OCI-M2 (cell line): ENCODE data around the gene NELL1.

Source experiments
- DNase-seq: peaks from one replicate; lab custom pipeline; 2025; ENCODE audit not compliant: unreplicated experiment; lab: John Stamatoyannopoulos, UW

Gene NELL1

DNA sequence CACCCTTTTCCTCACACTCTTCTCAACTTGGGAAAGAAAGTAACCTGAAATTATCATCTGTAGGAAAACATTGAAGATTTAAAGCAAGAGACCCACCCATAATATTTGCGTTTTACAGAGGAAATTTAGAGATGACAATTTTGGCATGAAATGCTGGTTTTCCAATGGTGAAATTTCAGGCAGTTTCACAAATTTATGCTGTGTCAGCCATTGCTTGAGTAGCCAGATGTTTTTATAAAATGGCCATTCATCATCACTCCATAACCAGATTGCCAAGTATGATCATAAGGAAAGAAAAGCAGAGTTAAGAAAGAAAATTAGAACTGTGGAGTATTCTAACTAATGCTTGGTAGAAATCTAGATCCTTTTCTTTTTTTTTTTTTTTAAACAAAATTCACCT is 732.9 kb downstream of the NELL1 start:
- DNase-seq, result no peak

DNA sequence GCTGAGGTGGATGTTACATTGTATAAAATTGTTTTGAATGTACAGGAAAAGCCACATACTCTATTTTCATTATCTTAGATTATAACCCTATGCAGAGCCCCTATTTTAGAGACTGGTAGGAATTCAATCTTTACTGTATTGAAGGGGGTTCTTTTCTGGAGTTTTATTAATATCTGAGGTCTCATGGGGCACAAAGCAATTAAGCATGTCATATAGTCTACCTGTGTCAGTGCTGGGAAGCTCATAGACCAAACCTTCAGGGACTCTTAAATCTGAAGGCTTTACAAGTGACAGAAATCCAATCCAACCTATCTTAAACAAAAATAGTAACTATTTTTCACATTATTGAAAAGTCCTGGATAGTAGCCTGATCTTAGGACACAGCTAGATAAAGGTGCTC is 733.7 kb downstream of the NELL1 start:
- DNase-seq, result no peak

DNA sequence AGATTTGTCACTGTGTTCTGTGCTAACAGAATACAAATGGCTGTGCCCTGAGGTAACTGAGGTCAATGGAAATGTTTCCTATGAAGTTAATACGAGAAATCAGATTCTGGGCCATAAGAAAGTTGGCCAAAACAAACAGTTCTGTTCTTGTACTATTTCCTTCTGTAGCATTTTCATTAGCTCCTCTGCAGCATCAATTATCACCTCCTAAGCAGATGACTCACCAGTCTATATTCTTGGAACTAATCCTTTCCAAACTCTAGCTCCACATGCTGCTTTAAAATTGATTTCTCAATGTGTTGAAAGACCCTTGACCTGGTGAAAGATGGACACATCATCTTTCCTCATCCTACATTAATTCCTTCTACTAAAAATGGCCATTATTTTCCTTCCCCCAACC is 736.0 kb downstream of the NELL1 start:
- DNase-seq, result no peak

DNA sequence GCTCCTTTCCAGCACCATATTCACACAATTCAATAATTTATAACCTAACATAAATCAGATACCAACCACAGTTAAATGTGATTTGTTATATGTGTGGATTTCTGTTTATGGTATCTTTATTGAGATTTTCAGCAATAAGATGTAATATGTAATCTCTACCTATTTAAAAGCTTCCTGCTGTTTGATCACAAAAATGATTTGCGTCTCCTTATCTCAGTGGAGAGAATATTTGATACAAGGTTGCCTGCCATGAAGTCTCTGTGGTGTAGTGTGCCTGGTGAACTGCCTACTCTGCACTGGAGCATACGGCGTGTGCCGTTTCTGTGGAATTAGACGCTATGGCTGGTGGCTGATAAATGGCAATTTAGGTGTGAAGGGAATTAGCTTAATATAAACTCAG is 741.1 kb downstream of the NELL1 start:
- no peak for DNase-seq

DNA sequence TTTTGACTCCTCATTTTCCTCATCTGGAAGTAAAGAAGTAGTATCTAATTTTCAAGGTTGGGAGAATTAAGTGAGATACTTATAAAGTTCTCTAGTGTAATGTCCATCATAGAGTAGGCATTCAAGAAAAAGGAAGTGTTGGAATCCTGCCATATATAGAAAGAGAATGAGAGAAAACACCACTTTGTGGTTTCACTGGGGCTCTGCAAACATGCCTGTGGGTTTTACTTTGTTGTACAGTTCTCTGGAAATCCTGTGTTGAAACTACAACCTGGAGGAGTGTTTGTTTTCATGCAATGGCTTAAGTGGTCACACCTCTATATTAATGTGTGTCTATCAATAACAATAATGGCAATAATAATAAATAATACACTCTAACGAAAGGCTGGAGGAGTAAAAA is 741.7 kb downstream of the NELL1 start:
- DNase-seq, result no peak

DNA sequence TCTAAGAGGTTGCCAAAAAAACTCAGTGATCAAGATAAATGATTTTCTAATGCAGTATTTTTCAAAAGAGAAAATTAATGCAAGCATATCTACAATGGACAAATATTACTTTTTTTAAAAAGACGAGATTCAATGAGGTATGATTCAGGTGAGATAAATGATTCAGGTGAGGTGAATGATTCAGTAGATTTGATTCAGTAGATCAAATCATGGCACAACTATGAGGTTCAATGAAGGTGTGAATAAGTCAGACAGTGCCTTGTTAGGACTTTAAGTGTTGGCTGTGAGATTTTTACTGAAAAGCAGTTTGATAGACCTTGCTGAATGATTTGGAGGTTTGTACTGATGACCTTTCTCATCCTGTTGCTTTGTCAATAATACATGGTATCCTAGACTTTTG is 742.2 kb downstream of the NELL1 start:
- DNase-seq, result no peak

DNA sequence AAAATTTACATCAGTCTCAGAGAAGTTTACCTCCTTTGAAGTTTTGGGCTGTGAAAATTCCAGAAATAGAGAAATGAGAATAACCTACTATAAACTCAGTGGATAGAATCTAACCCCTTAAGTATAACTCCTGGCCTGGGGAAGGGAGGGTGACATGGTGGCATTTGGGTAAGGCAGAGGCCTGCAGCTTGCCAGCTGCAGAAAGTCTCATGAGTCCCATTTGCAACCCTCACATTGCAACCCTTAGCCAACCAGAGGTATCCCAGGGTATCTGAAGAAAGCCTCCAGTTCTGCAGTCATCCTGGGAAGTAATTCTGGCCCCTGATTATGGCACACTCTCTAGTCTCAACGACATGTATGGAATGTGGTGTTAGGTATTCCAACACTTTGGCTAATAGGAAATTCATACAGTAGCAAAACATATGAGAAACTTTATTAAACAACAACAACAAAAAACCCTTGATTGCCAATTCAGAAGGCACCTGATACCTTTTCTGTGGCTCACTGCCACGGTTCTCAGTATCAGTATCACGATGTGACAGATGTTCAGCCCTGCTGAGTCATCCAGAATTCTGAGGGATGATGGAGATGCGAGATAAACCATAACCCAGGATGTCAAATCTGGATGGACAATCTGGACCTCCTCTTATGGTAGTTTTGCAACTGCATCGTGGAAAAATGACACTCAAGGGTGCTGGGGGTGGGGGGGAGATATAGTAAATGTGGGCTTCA is 743.4 kb downstream of the NELL1 start:
- no peak for DNase-seq

DNA sequence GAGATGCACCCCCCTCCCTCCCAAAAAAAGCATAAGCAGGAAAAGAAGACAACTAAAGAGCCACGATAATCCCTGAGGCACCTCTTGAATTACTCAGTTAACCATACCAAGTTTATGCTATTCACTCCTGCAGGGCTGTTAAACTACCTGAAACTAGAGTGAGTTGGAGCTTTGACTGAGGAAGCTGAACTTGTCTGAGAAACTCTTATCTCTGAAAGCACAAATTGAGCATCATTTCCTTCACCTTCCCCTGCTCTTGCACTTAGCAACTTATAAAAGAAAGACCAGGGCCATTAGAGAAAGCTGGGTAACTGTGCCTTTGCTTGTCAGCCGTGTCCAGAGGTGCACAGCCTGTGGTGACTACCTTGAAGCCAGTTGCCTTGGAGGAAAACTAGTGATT is 745.6 kb downstream of the NELL1 start:
- DNase-seq, result no peak

DNA sequence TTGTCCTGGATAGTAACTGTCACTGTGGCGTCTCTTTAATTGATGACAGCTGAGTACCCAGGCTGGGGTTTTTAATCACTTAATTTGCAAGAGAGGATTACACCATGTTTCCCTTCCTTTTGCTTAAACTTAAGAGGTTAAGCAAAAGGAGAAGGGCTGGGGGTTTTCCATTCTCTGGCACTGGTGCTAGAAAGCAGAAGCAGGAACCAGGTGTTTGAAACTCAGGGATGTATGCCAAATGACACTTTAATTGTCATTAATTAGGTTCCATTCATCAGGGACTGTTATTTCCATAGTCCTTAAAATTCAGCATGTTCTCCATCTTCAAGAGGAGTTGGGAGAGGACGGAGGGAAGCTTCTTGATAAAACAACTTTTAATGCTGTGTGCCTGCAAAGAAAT is 746.2 kb downstream of the NELL1 start:
- DNase-seq, result no peak

DNA sequence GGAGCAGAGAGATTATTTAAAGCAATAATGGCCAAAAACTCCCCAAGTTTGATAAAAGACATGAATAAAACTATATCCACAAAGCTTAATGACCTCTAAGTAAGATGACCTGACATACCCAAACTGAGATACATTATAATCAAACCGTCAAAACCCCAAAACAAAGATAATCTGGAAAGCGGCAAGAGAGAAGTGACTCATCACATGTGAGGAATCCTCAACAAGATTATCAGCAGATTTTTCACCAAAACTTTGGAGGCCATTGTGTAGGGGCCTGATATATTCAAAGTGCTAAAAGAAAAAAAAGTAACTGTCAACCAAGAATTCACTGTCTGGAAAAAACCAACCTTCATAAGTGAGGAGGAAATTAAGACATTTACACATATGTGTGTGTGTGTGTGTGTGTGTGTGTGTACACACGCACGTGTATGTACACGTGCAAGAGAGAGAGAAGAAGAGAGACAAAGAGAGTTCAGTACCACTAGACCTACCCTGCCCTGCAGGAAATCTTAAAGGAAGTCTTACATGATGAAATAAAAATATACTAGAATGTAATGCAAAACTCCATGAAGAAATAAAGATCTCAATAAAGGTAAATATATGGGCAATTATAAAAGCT is 752.4 kb downstream of the NELL1 start:
- DNase-seq, result no peak

DNA sequence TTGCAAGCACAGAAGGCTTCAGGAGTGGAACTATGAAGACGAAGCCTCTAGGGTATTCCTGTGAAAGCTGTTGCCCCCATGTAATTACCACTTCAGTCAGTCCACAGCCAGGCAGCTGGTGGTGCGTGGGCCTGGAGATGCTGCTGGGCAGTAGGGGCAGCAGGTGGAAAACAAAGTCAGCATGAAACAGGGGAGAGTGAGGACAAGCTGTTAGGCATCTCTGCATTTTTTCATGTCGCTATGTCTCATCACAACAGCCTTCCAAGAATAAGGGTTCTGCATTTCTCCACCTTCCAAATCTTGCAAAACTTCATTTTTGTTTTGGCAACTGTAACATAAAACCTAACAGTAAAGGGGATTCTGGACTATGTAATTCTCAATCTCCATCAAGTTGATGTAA is 757.5 kb downstream of the NELL1 start:
- no peak for DNase-seq

DNA sequence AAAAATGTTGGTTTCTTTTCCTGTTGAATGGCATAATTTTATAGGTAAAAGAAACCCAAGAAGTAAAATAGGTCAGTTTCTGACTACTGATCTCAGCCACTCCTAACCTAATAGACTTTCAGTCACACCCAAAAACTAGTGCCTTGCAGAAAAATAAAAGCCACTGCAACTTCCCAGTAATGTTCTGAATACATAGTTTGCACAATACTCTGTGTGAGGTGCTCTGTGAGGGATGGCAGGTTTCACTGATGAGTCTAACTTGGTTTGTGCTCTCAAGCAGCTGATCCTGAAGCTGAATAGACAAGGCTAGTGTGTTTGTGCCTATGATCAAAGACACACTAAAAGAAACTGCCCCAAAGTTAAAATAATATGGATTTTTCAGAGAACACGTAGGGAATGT is 758.3 kb downstream of the NELL1 start:
- no peak for DNase-seq

DNA sequence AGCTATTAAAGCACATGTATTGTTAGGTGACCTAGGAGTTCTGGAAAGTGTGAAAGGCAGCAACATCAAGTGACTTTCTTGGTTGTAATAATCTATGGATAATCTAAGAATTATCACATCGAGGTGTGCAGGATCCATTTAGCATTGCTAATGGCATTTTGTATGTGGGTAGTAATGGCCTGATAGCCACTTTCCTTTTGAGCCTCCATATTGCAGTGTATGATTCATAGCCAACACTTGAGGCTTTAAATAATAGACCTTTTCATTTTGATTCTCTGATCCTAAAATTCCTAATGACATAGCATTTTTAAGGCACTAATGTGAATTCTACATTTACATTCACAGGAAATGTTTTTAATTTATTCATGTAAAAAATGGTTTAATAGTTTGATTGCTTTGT is 759.4 kb downstream of the NELL1 start:
- DNase-seq, result no peak

DNA sequence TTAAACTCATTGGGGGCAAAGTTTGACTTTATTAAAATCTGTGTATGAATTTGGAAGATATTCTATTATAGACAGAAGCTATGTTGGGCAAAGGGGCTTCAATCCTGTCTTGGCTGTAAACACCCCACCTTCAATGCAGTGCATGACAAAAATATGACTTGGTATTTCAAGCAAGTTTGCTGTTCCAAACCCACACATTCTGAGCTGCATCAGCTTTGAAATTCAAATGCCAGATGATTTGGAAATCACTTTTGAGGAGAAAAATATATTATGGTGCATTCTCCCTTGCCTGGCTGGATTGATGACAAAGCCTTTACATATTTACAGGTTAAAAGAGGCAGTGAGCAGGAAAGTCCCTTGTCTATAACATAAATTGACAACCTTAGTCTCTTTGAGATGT is 760.0 kb downstream of the NELL1 start:
- no peak for DNase-seq

DNA sequence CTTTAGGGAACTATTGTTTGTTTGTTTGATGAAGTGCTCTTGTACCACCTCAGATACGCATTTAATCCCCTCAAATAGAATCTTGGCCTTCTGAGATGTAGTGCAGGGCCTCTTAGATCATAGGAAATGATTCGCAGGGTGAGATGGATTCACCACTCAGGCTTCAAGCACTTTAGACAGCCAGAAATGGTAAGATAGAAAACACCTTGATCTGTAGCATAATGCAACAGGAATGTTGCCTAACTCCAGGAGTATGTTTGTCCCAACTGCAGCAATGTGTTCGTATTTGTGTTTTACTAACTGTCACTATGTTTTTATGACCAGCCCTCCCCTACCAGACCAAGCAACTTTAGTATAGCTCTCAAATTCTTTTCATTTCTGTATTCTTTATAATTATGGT is 761.2 kb downstream of the NELL1 start:
- no peak for DNase-seq

DNA sequence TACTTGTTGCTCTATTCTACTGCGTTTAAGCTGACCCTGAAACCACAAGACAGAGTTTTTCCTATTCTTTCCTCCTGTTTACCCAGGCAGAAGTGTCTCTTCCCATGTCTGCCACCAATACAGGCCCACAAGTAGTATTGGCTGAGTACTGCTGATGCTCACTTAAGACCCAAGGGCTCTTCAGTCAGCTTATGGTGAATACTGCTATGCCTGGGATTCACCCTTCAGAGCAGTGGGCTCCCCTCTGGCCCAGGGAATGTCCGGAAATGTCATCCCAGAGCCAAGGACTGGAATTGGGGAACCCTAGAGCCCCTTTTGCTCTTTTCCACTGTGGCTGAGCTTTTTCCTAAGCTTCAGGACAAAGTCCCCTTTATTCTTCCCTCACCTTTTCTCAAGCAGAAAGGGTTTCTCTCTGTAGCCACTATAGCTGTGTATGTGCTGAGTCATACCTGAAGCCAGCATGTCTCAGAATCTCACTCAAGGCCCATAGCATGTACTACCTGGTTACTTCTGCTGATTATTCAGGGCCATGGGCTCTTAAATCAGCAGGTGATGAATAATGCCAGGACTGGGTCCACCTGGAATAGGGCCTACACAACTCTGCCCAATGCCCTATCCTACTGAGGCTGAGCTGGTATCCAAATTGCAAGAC is 777.7 kb downstream of the NELL1 start:
- no peak for DNase-seq

DNA sequence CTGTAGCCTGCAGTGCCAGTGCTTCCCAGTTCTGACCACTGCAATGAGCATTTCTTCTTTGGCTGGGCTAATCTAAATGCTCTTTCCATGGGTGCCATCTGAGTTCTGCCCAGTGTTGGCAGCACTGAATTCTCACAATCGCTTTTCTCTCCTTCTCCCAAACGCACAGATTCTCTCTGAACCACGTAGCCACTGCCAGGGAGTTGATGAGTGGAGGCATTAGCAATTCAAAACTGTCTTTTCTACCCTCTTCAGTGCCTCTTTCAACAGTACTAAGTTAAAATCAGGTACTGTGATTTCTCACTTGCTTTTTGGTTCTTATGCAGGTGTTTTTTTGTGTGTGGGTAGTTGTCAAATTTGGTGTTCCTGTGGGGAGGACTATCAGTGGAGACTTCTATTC is 778.5 kb downstream of the NELL1 start:
- DNase-seq, result no peak

DNA sequence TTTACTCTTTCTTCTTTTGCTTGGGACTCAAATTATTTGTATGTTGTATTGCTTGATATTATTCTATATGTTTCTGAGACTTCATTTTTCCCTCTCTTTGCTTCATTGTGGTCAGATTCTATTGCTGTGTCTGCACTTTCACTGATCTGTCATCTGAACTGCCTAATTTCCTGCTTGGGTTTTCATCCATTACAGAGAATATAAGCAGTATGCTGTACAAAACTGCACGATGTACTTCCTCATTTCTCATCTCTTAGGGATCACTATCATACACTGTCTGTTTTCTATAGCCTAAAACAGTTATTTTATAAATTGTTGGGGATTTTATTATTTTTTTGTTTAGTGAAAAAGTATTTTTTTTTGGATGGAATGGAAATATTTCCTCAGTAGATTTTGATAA is 786.8 kb downstream of the NELL1 start:
- DNase-seq, result no peak

DNA sequence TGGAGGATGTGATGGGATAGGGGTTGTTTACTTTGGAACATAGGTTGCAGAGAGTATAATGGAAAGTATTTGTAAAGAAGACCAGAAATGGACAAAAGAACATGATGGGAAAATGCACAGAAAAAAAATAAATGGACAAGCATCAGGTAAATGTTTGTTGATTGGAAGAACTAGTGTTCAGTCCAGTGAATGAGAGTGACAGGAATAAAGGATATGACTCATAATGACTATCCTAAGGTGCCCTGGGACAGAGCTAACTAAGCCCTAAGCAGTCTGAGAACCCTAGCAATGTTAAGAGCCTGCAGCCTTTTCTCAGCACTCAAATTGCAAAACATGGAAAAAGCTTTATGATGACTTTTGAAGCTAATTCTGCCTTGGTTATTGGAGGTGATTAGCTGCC is 790.7 kb downstream of the NELL1 start:
- DNase-seq, result no peak

DNA sequence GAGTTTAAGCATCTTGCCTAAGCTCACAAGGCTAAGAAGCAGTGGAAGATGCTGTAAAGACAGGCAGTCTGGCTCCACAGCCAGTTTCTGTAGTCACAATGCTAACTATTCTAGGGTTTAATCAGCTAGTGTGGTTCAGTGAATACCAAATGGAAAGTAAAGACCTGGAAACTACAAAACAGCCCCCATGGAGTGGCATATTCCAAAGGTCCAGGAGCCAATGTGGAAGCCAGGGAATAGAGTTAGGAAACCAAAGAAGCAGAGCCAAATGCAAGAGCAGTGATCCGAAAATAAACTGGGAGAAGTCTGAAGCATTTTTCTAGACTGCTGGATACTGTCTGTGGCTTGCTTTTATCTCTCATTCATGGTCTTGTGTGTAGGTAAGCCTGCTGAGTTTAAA is 792.3 kb downstream of the NELL1 start:
- no peak for DNase-seq

DNA sequence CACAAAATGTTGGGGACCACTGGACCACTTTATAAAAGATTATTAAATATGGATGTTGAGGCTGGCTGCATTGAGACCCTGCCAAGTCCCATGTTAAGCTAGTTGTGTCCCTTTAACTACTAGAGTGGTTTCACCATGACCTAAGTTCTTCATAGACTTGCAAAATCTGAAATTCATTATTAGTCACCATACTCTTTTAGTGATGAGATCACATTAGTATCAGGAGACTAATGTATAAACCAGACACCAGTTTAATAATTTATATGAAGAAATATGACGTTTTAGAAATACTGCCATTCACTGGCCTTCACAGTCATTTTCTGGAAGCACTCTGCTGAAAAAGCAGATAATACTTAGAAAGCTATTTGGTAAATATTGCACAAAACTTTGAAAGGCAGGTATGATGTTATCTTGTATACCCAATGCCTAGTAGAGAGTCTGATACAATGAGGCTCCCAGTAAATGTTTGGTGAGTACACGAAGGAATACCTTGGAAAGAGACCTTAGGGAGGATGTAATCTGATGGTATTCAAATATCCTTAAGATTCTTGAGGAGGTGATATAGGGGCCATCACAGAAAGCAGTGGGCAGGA is 795.3 kb downstream of the NELL1 start:
- DNase-seq, result no peak

DNA sequence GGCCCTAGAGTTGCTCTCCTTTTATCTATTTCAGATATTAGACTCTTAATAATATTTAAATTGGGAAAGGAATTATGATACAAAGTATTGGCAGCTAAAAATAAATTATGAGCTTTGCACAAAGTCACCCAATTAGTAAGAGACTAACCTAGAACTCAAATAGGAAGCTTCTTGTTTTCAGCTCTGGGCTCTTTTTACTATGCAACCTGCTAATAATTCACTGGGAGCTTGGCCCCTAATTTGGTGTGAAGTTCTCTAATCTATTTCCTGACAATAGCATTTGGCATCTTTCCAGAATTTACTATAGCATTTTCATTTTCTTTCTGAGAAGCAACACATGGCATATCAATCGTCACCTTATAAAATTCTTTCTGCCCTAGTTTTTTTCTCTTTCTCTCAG is 795.8 kb downstream of the NELL1 start:
- no peak for DNase-seq
